Gastroesophageal sphincter (tissue), 4 donors: ENCODE results near the gene NFASC. TPM values are rescaled to one million over a fixed set of nuclear protein-coding genes. Genes with fewer than 3 reads are reported as not detected.
A peak's percentile ranks its signal among the peaks of the same experiment; 100 is the strongest.

ENCODE experiments used
- ATAC-seq: fragments of 150-250 bp; one replicate; pipeline ENCODE4 v1.9.1; 2016; ENCODE audit warnings: mild to moderate bottlenecking, moderate library complexity
- H3K27ac ChIP-seq, 4 donors: fragments of 200-600 bp; sonication (generic) in 3 of 4; 1 replicate in 3 of 4; 2 replicates in 1 of 4; pipeline ENCODE4 v1.5.1; 2016 to 2019
- H3K27me3 ChIP-seq: fragments of 200-600 bp; sonication (generic); one replicate; pipeline ENCODE4 v1.5.1; 2019
- H3K36me3 ChIP-seq, 2 donors: fragments of 200-600 bp; sonication (generic); one replicate each; pipeline ENCODE4 v1.5.1; 2019; ENCODE audit warnings: control low read depth in 1 of 2
- H3K4me1 ChIP-seq, 3 donors: fragments of 200-600 bp; sonication (generic); 1 replicate in 2 of 3; 2 replicates in 1 of 3; pipeline ENCODE4 v1.5.1; 2016 to 2019; ENCODE audit warnings: control low read depth in 2 of 3
- H3K4me3 ChIP-seq, 2 donors: fragments of 200-600 bp; sonication (generic); one replicate each; pipeline ENCODE4 v1.5.1; 2019; ENCODE audit warnings: mild to moderate bottlenecking in 1 of 2, moderate library complexity in 1 of 2
- H3K9me3 ChIP-seq, 3 donors: fragments of 200-600 bp; sonication (generic); one replicate each; pipeline ENCODE4 v1.5.1; 2017 to 2019; ENCODE audit warnings: control low read depth in 2 of 3
- CTCF ChIP-seq, 4 experiments: fragments of 200-600 bp in 2 of 4; fragments of 450-650 bp in 2 of 4; sonication (generic) in 1 of 4; IDR thresholded peaks; one replicate each; pipeline ENCODE4 v1.5.1; 2017 to 2019; ENCODE audit warnings: antibody characterized with exemption in 4 of 4, mild to moderate bottlenecking in 2 of 4, moderate library complexity in 2 of 4
- EP300 ChIP-seq: sonication (generic); formaldehyde crosslinking; IDR thresholded peaks from one replicate; pipeline ENCODE4 v1.6.1; 2017; ENCODE audit warnings: antibody characterized with exemption, mild to moderate bottlenecking
- POLR2A ChIP-seq, 2 donors: fragments of 450-650 bp; IDR thresholded peaks; one replicate each; pipeline ENCODE4 v1.6.1; 2017; ENCODE audit warnings: antibody characterized with exemption in 2 of 2, mild to moderate bottlenecking in 2 of 2, moderate library complexity in 1 of 2
- POLR2AphosphoS5 ChIP-seq: sonication (generic); formaldehyde crosslinking; IDR thresholded peaks from one replicate; pipeline ENCODE4 v1.6.1; 2017; ENCODE audit warnings: antibody characterized with exemption
- WGBS, 2 donors: methylation state at CpG; one replicate each; pipeline ENCODE4 v1.1.5; 2018; ENCODE audit warnings: low coverage in 1 of 2; 5-methylcytosine and 5-hydroxymethylcytosine counted together
- total RNA-seq, 4 donors: library from RNA; depleted of rRNA; stranded (reverse); fragments of >200 nt; gene quantifications; one replicate each; pipeline ENCODE4 v1.1.0, GENCODE V29; 2016

The NFASC gene
- total RNA-seq, 4 donors from 2014 or later: 39.0 to 121 (median 54.5) TPM

DNA sequence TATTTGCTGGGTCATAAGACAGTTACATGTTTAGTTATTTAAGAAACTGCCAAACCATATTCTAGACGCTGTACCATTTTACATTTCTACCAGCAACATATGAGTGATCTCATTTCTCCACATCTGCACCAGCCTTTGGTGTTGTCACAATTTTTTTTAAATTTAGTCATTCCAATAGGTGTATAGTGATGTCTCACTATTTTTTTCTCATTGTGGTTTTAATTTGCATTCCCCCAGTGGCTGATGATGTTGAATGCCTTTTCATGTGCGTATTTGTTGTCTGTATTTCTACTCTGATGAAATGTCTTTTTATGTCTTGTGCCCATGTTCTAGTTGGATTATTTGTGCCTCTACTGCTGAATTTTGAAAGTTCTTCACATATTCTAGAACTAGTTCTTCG, 38.4 kb downstream of the NFASC start:
- Histone ChIP-seq H3K36me3 (no peaks in the 10 kb centered on the region), H3K4me1 (peaks cover 0 to 11% (median 0%) of the 10 kb centered on the region in 3 donors), H3K4me3 (no peak overlapping the region), H3K27ac (no peak overlapping the region), H3K27me3 (no peaks in the 10 kb centered on the region), H3K9me3 (no peaks in the 10 kb centered on the region)
- no peak for ATAC-seq
- TF ChIP-seq EP300: no peak
- TF ChIP-seq CTCF (IDR thresholded peaks at IDR 0.05): no peak
- TF ChIP-seq POLR2A (IDR thresholded peaks at IDR 0.05): no peak
- TF ChIP-seq POLR2AphosphoS5: no peak
- WGBS, 2 donors: 69 to 85% methylated on average over 3 of the region's 3 CpGs

DNA sequence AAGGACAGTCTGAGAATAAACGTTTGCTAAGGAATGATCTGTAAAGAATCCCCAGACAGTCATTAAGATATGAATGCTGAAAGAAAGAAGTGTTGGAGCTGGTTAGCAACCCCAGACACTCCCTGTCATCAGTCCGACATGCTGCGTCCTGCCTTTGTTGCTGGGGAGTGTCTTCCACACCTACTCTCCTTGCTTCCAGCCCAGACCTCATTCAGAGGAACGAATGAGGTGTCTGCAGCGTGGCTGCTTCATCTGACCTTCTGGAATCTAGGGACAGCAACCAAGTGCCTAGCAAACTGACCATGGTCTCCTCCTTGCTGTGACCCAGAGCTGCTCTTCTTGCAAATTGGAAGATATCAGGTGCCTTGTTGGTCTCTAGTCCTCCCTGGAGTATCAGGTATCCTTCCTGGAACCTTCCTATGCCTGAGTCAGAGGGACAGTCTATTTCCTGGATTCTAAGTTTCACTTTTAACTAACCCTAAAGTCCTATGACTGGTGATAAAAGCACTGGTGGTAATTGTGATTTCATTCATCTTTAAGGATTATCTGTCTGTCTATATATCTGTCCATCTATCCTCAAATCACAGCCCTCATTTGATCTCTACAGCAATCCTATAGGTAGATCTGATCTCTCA, 45.3 kb downstream of the NFASC start:
- Histone ChIP-seq H3K27me3 (no peaks in the 10 kb centered on the region), H3K4me3 (no peak overlapping the region), H3K4me1 (peaks cover 0 to 24% (median 7%) of the 10 kb centered on the region in 3 donors), H3K27ac (peak overlapping the region in 1 of 4 donors; percentile 60), H3K9me3 (no peaks in the 10 kb centered on the region), H3K36me3 (no peaks in the 10 kb centered on the region)
- ATAC-seq: no peak
- TF ChIP-seq EP300: no peak
- no peak for TF ChIP-seq POLR2AphosphoS5
- no peak for TF ChIP-seq CTCF (IDR thresholded peaks at IDR 0.05)
- TF ChIP-seq POLR2A (IDR thresholded peaks at IDR 0.05): no peak
- WGBS, 2 donors: 32 to 52% methylated on average over 5 of the region's 5 CpGs

DNA sequence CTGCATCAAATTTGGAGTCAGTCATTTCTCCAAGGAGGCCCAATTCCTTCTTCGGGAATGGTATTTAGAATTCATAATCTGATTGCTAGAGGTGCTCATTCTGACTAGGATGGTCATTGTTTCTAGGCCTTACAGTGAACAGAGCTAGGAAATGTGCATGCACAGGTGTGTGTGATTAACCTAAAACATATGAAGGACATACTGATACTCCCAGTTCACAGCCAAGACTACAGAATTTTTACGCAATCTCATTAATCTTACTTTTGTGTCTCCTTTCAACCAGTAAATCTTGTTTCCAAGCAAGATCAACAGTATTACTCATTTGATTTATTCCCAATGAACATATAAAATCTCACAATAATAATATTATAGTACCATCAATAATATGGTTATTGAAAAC, 47.1 kb downstream of the NFASC start:
- TF ChIP-seq EP300: no peak
- no peak for TF ChIP-seq CTCF (IDR thresholded peaks at IDR 0.05)
- TF ChIP-seq POLR2AphosphoS5: no peak
- TF ChIP-seq POLR2A (IDR thresholded peaks at IDR 0.05): no peak
- Histone ChIP-seq H3K4me1 (peaks cover 0 to 31% (median 7%) of the 10 kb centered on the region in 3 donors), H3K27me3 (no peaks in the 10 kb centered on the region), H3K4me3 (no peak overlapping the region), H3K27ac (no peak overlapping the region), H3K9me3 (no peaks in the 10 kb centered on the region), H3K36me3 (peaks cover 0 to 5% of the 10 kb centered on the region in 2 donors)
- WGBS, 2 donors: 90 to 96% methylated on average over 2 of the region's 2 CpGs
- no peak for ATAC-seq

DNA sequence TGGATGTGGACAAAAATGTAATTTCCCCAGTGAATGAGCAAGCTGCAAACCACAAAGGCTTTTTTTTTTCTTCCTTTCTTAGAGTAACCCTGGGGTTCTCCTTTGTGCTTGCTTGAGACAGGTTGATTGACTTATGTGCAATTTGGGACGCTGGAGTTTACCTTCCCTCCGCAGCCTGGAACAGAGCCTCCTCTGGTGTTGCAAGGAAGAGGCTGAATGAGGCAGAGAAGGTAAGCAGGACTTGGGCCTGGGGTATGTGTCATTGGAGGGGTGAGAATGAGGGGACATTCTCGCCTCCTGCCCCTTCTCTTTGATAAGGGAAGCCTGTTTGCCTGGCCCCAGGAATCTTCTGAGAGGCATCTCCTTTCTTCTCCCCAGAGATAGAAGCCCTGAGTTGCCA, 49.8 kb downstream of the NFASC start:
- no peak overlapping the region for H3K4me3 ChIP-seq
- H3K9me3 ChIP-seq: no peaks in the 10 kb centered on the region
- H3K27me3 ChIP-seq: no peaks in the 10 kb centered on the region
- peaks cover 0 to 31% (median 12%) of the 10 kb centered on the region in 3 donors for H3K4me1 ChIP-seq
- peaks cover 0 to 12% of the 10 kb centered on the region in 2 donors for H3K36me3 ChIP-seq
- ATAC-seq: no peak
- WGBS, 2 donors: 89% methylated on average over 1 of the region's 3 CpGs; no CpG with 5 or more reads in 1 of the 2 donors
- H3K27ac ChIP-seq: peak overlapping the region in 1 of 4 donors; percentile 26
- TF ChIP-seq EP300 (no peak), POLR2A (IDR thresholded peaks at IDR 0.05) (no peak), CTCF (IDR thresholded peaks at IDR 0.05) (no peak), POLR2AphosphoS5 (no peak)

- H3K4me1 ChIP-seq: peaks cover 0 to 27% (median 8%) of the 10 kb centered on the region in 3 donors
- peak overlapping the region in 2 of 4 donors; percentile 26 to 28 for H3K27ac ChIP-seq
- WGBS, 2 donors: 80% methylated on average over 2 of the region's 7 CpGs; no CpG with 5 or more reads in 1 of the 2 donors
- TF ChIP-seq EP300: no peak
- TF ChIP-seq POLR2AphosphoS5: no peak
- TF ChIP-seq POLR2A (IDR thresholded peaks at IDR 0.05): no peak
- TF ChIP-seq CTCF (IDR thresholded peaks at IDR 0.05): no peak
- no peaks in the 10 kb centered on the region for H3K27me3 ChIP-seq
- no peak overlapping the region for H3K4me3 ChIP-seq
- ATAC-seq: peak; percentile 32
- H3K36me3 ChIP-seq: peaks cover 0 to 12% of the 10 kb centered on the region in 2 donors
- H3K9me3 ChIP-seq: no peaks in the 10 kb centered on the region
Measured at GRCh38 chr1:204920967-204921366, 50.3 kb downstream of the NFASC start.
